ENCODE data around the gene IL31RA. TPM values are rescaled to one million over a fixed set of nuclear protein-coding genes. Genes with fewer than 3 reads are reported as not detected.

Gene IL31RA
- total RNA-seq, 1 experiment from 2014 or later = not detected

DNA sequence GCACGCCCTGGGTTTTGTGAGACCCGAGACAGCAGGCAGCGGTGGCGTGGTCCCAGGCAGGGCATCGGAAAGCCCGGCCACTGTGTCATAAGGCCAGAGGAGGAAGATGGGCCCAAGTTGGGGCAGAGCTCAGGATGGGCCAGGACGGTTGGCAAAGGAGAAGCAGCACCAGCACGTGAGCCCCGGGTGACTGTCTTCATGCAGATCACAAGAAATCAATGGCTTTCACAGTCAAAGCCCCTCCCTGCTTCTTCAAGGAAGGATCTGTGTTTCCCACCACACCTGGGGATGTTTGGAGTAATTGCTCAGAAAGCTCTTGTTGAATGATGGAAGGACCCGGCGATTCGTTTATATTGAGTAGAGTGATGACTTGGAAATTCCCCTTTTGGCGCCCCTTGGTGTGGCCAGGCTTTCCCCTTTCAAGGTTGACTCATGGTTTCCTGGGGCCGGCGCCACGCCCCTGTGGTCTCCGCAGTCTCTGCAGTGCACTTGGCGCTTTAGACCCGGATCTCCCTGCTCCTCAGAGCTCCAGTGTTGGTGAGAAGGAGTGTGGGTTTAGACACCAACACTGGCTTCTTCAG, 52.1 kb downstream of the IL31RA start:
- no peak overlapping the region for H3K4me3 Mint-ChIP-seq
- no peaks in the 10 kb centered on the region for H3K4me1 Mint-ChIP-seq
- H3K27me3 Mint-ChIP-seq (ENCODE audit: low read depth) = no peaks in the 10 kb centered on the region
- no peak overlapping the region for H3K27ac Mint-ChIP-seq
- TF ChIP-seq NFE2L1 (CRISPR knock-in tag; IDR thresholded peaks at IDR 0.05) (no peak), MYBL2 (CRISPR knock-in tag; IDR thresholded peaks at IDR 0.05) (no peak), ZNF423 (CRISPR knock-in tag; IDR thresholded peaks at IDR 0.05) (no peak), ZNF121 (CRISPR knock-in tag; IDR thresholded peaks at IDR 0.05) (no peak)
- TF ChIP-seq, protein P1, sequence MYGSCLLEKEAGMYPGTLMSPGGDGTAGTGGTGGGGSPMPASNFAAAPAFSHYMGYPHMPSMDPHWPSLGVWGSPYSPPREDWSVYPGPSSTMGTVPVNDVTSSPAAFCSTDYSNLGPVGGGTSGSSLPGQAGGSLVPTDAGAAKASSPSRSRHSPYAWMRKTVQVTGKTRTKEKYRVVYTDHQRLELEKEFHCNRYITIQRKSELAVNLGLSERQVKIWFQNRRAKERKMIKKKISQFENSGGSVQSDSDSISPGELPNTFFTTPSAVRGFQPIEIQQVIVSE (CRISPR knock-in tag; IDR thresholded peaks at IDR 0.05; ENCODE audit: borderline replicate concordance) = no peak
- TF ChIP-seq, protein P2, sequence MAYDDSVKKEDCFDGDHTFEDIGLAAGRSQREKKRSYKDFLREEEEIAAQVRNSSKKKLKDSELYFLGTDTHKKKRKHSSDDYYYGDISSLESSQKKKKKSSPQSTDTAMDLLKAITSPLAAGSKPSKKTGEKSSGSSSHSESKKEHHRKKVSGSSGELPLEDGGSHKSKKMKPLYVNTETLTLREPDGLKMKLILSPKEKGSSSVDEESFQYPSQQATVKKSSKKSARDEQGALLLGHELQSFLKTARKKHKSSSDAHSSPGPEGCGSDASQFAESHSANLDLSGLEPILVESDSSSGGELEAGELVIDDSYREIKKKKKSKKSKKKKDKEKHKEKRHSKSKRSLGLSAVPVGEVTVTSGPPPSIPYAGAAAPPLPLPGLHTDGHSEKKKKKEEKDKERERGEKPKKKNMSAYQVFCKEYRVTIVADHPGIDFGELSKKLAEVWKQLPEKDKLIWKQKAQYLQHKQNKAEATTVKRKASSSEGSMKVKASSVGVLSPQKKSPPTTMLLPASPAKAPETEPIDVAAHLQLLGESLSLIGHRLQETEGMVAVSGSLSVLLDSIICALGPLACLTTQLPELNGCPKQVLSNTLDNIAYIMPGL (CRISPR knock-in tag; IDR thresholded peaks at IDR 0.05) = no peak
- TF ChIP-seq, protein P3, sequence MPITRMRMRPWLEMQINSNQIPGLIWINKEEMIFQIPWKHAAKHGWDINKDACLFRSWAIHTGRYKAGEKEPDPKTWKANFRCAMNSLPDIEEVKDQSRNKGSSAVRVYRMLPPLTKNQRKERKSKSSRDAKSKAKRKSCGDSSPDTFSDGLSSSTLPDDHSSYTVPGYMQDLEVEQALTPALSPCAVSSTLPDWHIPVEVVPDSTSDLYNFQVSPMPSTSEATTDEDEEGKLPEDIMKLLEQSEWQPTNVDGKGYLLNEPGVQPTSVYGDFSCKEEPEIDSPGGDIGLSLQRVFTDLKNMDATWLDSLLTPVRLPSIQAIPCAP (CRISPR knock-in tag; IDR thresholded peaks at IDR 0.05) = no peak
- H3K36me3 Mint-ChIP-seq = no peaks in the 10 kb centered on the region
- ATAC-seq (no peak), DNase-seq (ENCODE audit: low spot score) (no peak)
- H3K9me3 Mint-ChIP-seq = no peaks in the 10 kb centered on the region
- POLR2A ChIA-PET = no interaction called here
- CTCF ChIA-PET = interaction anchor here (0.6 kb wide), 1 partner anchor 33 kb away, joined by 5 read pairs; no protein-coding TSS in a partner anchor

- Mint-ChIP-seq H3K27ac (no peak overlapping the region), H3K9me3 (peaks cover 4% of the 10 kb centered on the region), H3K4me1 (no peaks in the 10 kb centered on the region), H3K4me3 (no peak overlapping the region), H3K36me3 (no peaks in the 10 kb centered on the region), H3K27me3 (ENCODE audit: low read depth) (no peaks in the 10 kb centered on the region)
- ATAC-seq (no peak), DNase-seq (ENCODE audit: low spot score) (no peak)
- CTCF ChIA-PET = no interaction called here
- POLR2A ChIA-PET = no interaction called here
- TF ChIP-seq TP53 (CRISPR knock-in tag; IDR thresholded peaks at IDR 0.05) (no peak), NR2C2 (CRISPR knock-in tag; IDR thresholded peaks at IDR 0.05) (no peak), TEAD4 (CRISPR knock-in tag; IDR thresholded peaks at IDR 0.05) (no peak), ZNF232 (CRISPR knock-in tag; IDR thresholded peaks at IDR 0.05) (no peak), GABPB1 (CRISPR knock-in tag; IDR thresholded peaks at IDR 0.05) (no peak), ZNF396 (CRISPR knock-in tag; IDR thresholded peaks at IDR 0.05; ENCODE audit: borderline replicate concordance) (no peak), EMX1 (CRISPR knock-in tag; IDR thresholded peaks at IDR 0.05) (no peak), AFF4 (CRISPR knock-in tag; IDR thresholded peaks at IDR 0.05; ENCODE audit: borderline replicate concordance) (no peak), CREB1 (CRISPR knock-in tag; IDR thresholded peaks at IDR 0.05) (no peak), ETV6 (CRISPR knock-in tag; IDR thresholded peaks at IDR 0.05) (no peak), CBFB (CRISPR knock-in tag; IDR thresholded peaks at IDR 0.05; ENCODE audit: low read depth) (no peak), HMGA2 (CRISPR knock-in tag; IDR thresholded peaks at IDR 0.05) (no peak), ZBTB43 (CRISPR knock-in tag; IDR thresholded peaks at IDR 0.05) (no peak), ZNF121 (CRISPR knock-in tag; IDR thresholded peaks at IDR 0.05) (no peak), ZBTB21 (CRISPR knock-in tag; IDR thresholded peaks at IDR 0.05; ENCODE audit: borderline replicate concordance) (no peak), FOXJ3 (CRISPR knock-in tag; IDR thresholded peaks at IDR 0.05; ENCODE audit: borderline replicate concordance) (no peak), PRRX2 (CRISPR knock-in tag; IDR thresholded peaks at IDR 0.05) (no peak)
- TF ChIP-seq, protein P4, sequence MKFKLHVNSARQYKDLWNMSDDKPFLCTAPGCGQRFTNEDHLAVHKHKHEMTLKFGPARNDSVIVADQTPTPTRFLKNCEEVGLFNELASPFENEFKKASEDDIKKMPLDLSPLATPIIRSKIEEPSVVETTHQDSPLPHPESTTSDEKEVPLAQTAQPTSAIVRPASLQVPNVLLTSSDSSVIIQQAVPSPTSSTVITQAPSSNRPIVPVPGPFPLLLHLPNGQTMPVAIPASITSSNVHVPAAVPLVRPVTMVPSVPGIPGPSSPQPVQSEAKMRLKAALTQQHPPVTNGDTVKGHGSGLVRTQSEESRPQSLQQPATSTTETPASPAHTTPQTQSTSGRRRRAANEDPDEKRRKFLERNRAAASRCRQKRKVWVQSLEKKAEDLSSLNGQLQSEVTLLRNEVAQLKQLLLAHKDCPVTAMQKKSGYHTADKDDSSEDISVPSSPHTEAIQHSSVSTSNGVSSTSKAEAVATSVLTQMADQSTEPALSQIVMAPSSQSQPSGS (CRISPR knock-in tag; IDR thresholded peaks at IDR 0.05; ENCODE audit: borderline replicate concordance, low read depth) = no peak
- TF ChIP-seq, protein P5, sequence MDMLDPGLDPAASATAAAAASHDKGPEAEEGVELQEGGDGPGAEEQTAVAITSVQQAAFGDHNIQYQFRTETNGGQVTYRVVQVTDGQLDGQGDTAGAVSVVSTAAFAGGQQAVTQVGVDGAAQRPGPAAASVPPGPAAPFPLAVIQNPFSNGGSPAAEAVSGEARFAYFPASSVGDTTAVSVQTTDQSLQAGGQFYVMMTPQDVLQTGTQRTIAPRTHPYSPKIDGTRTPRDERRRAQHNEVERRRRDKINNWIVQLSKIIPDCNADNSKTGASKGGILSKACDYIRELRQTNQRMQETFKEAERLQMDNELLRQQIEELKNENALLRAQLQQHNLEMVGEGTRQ (CRISPR knock-in tag; IDR thresholded peaks at IDR 0.05) = no peak
These were observed 53.0 kb downstream of the IL31RA start for GRCh38 chr5:55904152-55904551.

Data from WTC11 (cell line).